ENCODE results near the gene SRP14. TPM values are rescaled to one million over a fixed set of nuclear protein-coding genes. Genes with fewer than 3 reads are reported as not detected.
"Not testable (repeated sequence)": the region's sequence is repeated elsewhere in the genome, so short reads cannot be mapped to it uniquely, and the experiment has no call there.

SRP14 gene
- total and polyA plus RNA-seq, 4 donors = 154 to 437 (median 264) TPM

DNA sequence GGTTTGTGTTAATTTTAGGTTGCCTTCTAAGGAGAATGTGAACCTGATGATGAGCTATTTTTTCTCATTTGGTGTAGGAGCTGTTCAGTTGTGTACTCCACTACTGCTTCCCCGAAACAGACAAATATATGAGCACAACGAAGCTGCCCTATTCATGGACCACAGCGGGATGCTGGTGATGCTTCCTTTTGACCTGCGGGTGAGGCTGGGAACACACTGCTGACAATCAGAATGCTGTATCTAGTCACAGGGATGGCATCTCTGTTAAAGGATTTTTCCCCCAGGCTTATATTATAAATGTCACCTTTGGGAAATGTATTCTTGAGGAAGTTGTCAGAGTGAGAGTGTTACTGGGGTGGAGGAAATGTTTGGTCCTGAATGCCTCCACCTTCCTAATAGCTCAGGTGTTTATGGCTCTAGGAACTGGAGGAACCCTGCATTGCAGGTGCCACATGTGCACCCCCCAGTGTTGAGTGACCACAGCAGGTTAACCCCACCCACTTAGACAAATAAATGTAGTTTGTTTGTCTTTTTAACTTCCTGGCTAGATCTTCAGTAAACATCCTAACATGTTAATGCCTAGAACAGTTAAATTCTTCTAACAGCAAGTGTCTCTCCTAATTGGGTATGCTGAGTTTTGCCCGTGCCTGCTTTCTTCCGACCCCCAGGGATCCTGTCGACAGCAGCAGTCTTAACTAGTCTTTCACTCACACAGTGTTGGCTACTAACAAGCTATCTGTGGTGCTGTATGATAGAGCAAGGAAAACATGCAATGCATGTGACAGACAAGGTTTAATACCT, 35.7 kb downstream of the SRP14 start:
- no peak overlapping the region for H3K27ac ChIP-seq (ENCODE audit: low read depth in 1 of 2, low read length in 2 of 2)
- H3K4me1 ChIP-seq (ENCODE audit: control insufficient read depth in 1 of 2, insufficient read depth in 2 of 2, low read length in 2 of 2) = no peaks in the 10 kb centered on the region
- no peaks in the 10 kb centered on the region for H3K9me3 ChIP-seq (ENCODE audit: control insufficient read depth, low read length)
- ATAC-seq (ENCODE audit: low FRiP score) (no peak), DNase-seq (no peak)
- peaks cover 0 to 10% of the 10 kb centered on the region in 2 donors for H3K36me3 ChIP-seq (ENCODE audit: control insufficient read depth in 1 of 2, insufficient read depth in 2 of 2, low read length in 1 of 2)
- WGBS, 2 donors = 72 to 77% methylated on average over 7 of the region's 7 CpGs
- H3K27me3 ChIP-seq (ENCODE audit: control insufficient read depth in 1 of 2, insufficient read depth in 2 of 2, low read length in 1 of 2) = no peaks in the 10 kb centered on the region
- no peak overlapping the region for H3K4me3 ChIP-seq (ENCODE audit: low read length in 2 of 2)
- intact Hi-C loops (cut with DNase I) = no loop called here

DNA sequence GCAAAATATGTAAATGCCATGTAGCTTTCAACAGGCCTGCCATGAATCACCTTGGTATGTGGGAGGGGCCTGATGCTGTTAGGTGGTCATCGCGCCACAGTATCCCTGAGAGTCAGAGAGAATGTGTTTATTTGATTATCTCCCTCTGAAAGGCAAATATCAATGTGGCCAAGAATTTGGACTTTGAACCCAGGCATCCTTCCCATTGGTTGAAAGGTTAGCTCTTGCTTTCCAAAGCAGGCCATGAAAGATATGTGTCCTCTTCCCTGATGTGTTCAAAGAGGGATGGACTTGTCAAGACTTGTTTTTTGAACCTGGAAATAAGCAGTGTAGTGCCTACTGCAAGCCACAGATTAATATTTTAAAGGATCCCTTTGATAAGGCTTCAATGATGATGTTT, 36.7 kb downstream of the SRP14 start:
- intact Hi-C loops (cut with DNase I) = no loop called here
- no peaks in the 10 kb centered on the region for H3K9me3 ChIP-seq (ENCODE audit: control insufficient read depth, low read length)
- peaks cover 2 to 6% of the 10 kb centered on the region in 2 donors for H3K36me3 ChIP-seq (ENCODE audit: control insufficient read depth in 1 of 2, insufficient read depth in 2 of 2, low read length in 1 of 2)
- ATAC-seq (ENCODE audit: low FRiP score) = no peak
- no peak overlapping the region for H3K4me3 ChIP-seq (ENCODE audit: low read length in 2 of 2)
- no peaks in the 10 kb centered on the region for H3K27me3 ChIP-seq (ENCODE audit: control insufficient read depth in 1 of 2, insufficient read depth in 2 of 2, low read length in 1 of 2)
- no peak for DNase-seq
- no peak overlapping the region for H3K27ac ChIP-seq (ENCODE audit: low read depth in 1 of 2, low read length in 2 of 2)
- 91 to 96% methylated on average over 2 of the region's 2 CpGs for WGBS, 2 donors
- H3K4me1 ChIP-seq (ENCODE audit: control insufficient read depth in 1 of 2, insufficient read depth in 2 of 2, low read length in 2 of 2) = no peaks in the 10 kb centered on the region

DNA sequence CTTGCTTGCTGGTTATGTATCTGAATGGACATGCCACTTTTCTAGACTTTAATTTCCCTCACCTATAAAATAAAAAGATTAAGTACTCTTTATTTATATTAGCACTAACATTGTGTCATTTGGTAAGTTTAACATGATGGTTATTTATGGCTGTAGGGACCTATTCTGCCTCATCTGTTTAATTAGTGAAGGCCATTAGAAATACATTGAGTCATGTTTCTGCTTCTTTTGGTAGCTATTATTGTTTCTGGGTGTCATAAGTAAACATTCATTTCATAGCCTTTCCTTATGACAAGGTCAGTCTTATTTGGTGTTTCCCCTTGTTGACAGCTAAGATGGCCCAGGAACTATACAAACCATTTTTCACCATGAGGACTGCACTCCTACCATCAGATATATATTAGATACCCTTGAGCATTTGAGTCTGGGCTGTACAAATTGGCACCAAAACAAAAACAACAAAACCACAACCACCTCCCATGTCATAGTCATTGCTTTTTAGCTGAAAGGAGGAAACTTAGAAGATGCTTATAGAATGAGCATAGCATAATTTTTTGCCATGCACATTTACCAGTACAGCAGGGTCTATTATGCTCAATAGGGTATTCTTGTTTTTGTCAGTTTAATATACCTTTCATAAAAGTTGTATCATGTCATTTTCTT, 39.3 kb downstream of the SRP14 start:
- peaks cover 2 to 4% of the 10 kb centered on the region in 2 donors for H3K36me3 ChIP-seq (ENCODE audit: control insufficient read depth in 1 of 2, insufficient read depth in 2 of 2, low read length in 1 of 2)
- no peaks in the 10 kb centered on the region for H3K9me3 ChIP-seq (ENCODE audit: control insufficient read depth, low read length)
- H3K27me3 ChIP-seq (ENCODE audit: control insufficient read depth in 1 of 2, insufficient read depth in 2 of 2, low read length in 1 of 2) = no peaks in the 10 kb centered on the region
- intact Hi-C loops (cut with DNase I) = no loop called here
- H3K4me3 ChIP-seq (ENCODE audit: low read length in 2 of 2) = no peak overlapping the region
- H3K27ac ChIP-seq (ENCODE audit: low read depth in 1 of 2, low read length in 2 of 2) = no peak overlapping the region
- H3K4me1 ChIP-seq (ENCODE audit: control insufficient read depth in 1 of 2, insufficient read depth in 2 of 2, low read length in 2 of 2) = no peaks in the 10 kb centered on the region
- ATAC-seq (ENCODE audit: low FRiP score) (no peak), DNase-seq (no peak)

DNA sequence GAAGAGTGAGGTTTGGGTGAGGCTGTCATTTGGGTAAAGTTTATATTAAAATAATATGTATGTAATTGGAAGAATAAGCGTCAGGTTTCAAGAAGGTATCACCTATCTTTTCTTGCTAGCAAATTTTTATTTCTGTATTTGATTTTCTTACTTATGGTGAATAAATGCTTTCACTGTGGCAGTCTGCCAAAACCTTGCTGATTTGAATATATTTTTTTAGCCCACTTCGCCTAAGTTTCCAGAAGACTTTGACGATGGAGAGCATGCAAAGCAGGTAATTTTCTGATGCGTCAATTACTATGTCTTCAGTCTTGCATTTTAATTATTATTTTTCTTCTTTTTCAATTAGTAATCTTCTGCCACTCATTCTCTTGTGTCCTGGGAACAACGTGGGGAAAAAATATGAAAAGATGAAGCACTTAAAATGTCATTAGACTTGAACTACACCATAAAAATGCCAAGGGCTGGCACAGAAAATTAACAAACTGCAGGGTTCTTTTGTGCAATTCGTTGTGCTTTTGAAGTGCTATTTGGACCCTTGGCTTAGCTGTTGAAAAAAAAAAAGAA, 40.4 kb downstream of the SRP14 start:
- 43 to 50% methylated on average over 6 of the region's 6 CpGs for WGBS, 2 donors
- Histone ChIP-seq H3K4me3 (ENCODE audit: low read length in 2 of 2) (no peak overlapping the region), H3K4me1 (ENCODE audit: control insufficient read depth in 1 of 2, insufficient read depth in 2 of 2, low read length in 2 of 2) (no peaks in the 10 kb centered on the region), H3K9me3 (ENCODE audit: control insufficient read depth, low read length) (no peaks in the 10 kb centered on the region), H3K36me3 (ENCODE audit: control insufficient read depth in 1 of 2, insufficient read depth in 2 of 2, low read length in 1 of 2) (peaks cover 1 to 2% of the 10 kb centered on the region in 2 donors), H3K27me3 (ENCODE audit: control insufficient read depth in 1 of 2, insufficient read depth in 2 of 2, low read length in 1 of 2) (no peaks in the 10 kb centered on the region), H3K27ac (ENCODE audit: low read depth in 1 of 2, low read length in 2 of 2) (no peak overlapping the region)
- ATAC-seq (ENCODE audit: low FRiP score) = no peak
- DNase-seq = no peak
- intact Hi-C loops (cut with DNase I) = no loop called here

DNA sequence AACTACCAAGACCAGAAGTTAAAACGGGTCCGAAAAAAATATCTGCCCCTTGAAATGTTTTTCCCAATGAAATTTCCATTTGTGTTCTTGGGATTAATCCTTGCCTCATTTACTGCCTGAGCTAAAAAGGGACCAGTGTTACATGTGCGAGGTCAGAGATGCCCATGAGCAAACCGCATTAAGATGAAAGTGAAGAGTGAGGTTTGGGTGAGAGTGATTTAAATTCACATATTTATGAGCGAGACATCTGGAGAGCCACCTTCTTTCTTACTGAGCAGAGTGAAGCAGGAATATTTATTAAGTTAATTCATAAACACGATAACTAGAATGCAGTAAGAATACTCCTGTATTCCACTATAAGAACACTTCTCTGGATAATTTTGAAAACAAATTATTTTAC, 41.3 kb downstream of the SRP14 start:
- no peaks in the 10 kb centered on the region for H3K27me3 ChIP-seq (ENCODE audit: control insufficient read depth in 1 of 2, insufficient read depth in 2 of 2, low read length in 1 of 2)
- H3K9me3 ChIP-seq (ENCODE audit: control insufficient read depth, low read length) = no peaks in the 10 kb centered on the region
- no peak for DNase-seq
- H3K36me3 ChIP-seq (ENCODE audit: control insufficient read depth in 1 of 2, insufficient read depth in 2 of 2, low read length in 1 of 2) = peaks cover 2 to 4% of the 10 kb centered on the region in 2 donors
- intact Hi-C loops (cut with DNase I) = no loop called here
- H3K4me1 ChIP-seq (ENCODE audit: control insufficient read depth in 1 of 2, insufficient read depth in 2 of 2, low read length in 2 of 2) = no peaks in the 10 kb centered on the region
- no peak for ATAC-seq (ENCODE audit: low FRiP score)
- no peak overlapping the region for H3K27ac ChIP-seq (ENCODE audit: low read depth in 1 of 2, low read length in 2 of 2)
- H3K4me3 ChIP-seq (ENCODE audit: low read length in 2 of 2) = no peak overlapping the region
- 93% methylated on average over 6 of the region's 6 CpGs for WGBS, 2 donors

DNA sequence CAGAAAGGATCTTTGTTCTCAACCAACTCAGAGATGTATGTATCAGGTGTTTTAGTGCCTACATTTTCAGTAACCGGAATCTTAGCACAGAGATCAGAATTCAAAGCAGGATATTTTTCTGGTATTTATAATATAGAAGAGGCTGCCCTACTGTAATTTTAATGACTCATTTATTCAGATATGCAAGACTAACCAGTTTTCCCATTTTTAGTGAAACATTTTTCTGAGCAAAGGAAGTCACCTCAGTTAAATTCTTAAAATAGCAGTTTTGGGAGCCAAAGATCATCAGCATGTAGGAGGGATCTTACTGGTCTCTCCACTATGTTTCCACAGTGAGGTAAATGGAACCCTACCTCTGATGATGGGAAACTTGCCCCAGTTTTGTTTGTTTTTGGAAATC, 42.0 kb downstream of the SRP14 start:
- H3K9me3 ChIP-seq (ENCODE audit: control insufficient read depth, low read length) = no peaks in the 10 kb centered on the region
- DNase-seq (no peak), ATAC-seq (ENCODE audit: low FRiP score) (no peak)
- no peaks in the 10 kb centered on the region for H3K4me1 ChIP-seq (ENCODE audit: control insufficient read depth in 1 of 2, insufficient read depth in 2 of 2, low read length in 2 of 2)
- no peak overlapping the region for H3K27ac ChIP-seq (ENCODE audit: low read depth in 1 of 2, low read length in 2 of 2)
- H3K4me3 ChIP-seq (ENCODE audit: low read length in 2 of 2) = no peak overlapping the region
- H3K36me3 ChIP-seq (ENCODE audit: control insufficient read depth in 1 of 2, insufficient read depth in 2 of 2, low read length in 1 of 2) = peaks cover 5% of the 10 kb centered on the region in 2 donors
- WGBS, 2 donors = 91 to 94% methylated on average over 1 of the region's 1 CpG
- no peaks in the 10 kb centered on the region for H3K27me3 ChIP-seq (ENCODE audit: control insufficient read depth in 1 of 2, insufficient read depth in 2 of 2, low read length in 1 of 2)
- intact Hi-C loops (cut with DNase I) = no loop called here

DNA sequence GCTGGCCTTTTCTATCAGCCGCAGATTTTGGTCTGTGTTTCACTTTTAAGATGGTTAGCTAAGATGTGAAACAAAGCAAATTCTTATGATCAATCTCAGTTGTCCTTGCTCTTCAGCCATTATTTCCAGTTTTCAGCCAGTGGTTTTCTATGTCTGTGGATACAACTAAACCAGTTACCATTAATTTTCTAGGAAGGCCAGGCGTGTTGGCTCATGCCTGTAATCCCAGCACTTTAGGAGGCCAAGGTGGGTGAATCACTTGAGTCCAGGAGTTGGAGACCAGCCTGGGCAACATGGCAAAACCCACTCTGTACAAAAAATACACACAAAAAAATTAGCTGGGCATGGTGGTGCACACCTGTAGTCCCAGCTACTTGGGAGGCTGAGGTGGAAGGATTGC, 42.8 kb downstream of the SRP14 start:
- H3K36me3 ChIP-seq (ENCODE audit: control insufficient read depth in 1 of 2, insufficient read depth in 2 of 2, low read length in 1 of 2); H3K27ac ChIP-seq (ENCODE audit: low read depth in 1 of 2, low read length in 2 of 2); H3K9me3 ChIP-seq (ENCODE audit: control insufficient read depth, low read length); ATAC-seq (ENCODE audit: low FRiP score); intact Hi-C loops (cut with DNase I); H3K27me3 ChIP-seq (ENCODE audit: control insufficient read depth in 1 of 2, insufficient read depth in 2 of 2, low read length in 1 of 2); DNase-seq; H3K4me1 ChIP-seq (ENCODE audit: control insufficient read depth in 1 of 2, insufficient read depth in 2 of 2, low read length in 2 of 2); H3K4me3 ChIP-seq (ENCODE audit: low read length in 2 of 2): not testable (repeated sequence)
- 97 to 100% methylated on average over 2 of the region's 2 CpGs for WGBS, 2 donors

DNA sequence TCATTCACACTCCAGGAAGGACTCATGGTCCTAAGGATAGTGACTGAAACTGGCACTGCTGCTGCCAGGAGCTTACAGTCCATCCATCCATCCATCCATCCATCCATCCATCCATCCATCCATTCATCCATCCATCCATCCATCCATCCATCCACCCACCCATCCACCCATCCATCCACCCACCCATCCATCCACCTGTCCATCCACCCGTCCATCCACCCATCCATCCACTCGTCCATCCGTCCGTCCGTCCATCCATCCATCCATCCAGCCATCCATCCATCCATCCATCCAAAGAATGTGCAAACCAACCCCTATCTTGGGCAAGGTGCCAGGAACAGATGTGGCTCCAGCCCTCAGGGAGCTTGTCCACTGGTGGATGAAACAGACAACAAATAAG, 46.0 kb downstream of the SRP14 start:
- ATAC-seq (ENCODE audit: low FRiP score); H3K4me3 ChIP-seq (ENCODE audit: low read length in 2 of 2); H3K27me3 ChIP-seq (ENCODE audit: control insufficient read depth in 1 of 2, insufficient read depth in 2 of 2, low read length in 1 of 2); H3K4me1 ChIP-seq (ENCODE audit: control insufficient read depth in 1 of 2, insufficient read depth in 2 of 2, low read length in 2 of 2); intact Hi-C loops (cut with DNase I); H3K36me3 ChIP-seq (ENCODE audit: control insufficient read depth in 1 of 2, insufficient read depth in 2 of 2, low read length in 1 of 2); H3K9me3 ChIP-seq (ENCODE audit: control insufficient read depth, low read length); DNase-seq; H3K27ac ChIP-seq (ENCODE audit: low read depth in 1 of 2, low read length in 2 of 2): not testable (repeated sequence)
- 94 to 95% methylated on average over 5 of the region's 5 CpGs for WGBS, 2 donors

DNA sequence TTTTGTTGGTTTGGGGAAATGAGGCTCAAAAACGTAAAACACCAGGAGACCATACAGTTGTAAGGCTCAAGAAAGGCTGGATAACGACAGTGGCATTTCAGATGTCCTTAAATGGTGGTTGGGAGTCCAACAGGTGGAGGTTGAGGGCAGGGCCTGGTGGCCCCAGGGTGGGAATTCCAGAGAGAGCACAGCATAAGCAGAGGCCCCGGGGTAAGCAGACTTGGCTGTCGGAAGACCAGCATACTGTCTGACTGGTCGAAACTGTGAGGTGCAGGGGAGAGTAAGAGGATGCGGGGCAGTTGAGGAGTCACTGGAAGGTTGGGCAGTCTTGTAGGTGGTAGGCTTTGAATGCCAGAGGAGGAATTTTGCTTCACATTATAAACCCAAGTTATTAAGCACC, 48.3 kb downstream of the SRP14 start:
- Histone ChIP-seq H3K4me3 (ENCODE audit: low read length in 2 of 2) (no peak overlapping the region), H3K27ac (ENCODE audit: low read depth in 1 of 2, low read length in 2 of 2) (no peak overlapping the region), H3K9me3 (ENCODE audit: control insufficient read depth, low read length) (no peaks in the 10 kb centered on the region), H3K36me3 (ENCODE audit: control insufficient read depth in 1 of 2, insufficient read depth in 2 of 2, low read length in 1 of 2) (peaks cover 5 to 11% of the 10 kb centered on the region in 2 donors), H3K27me3 (ENCODE audit: control insufficient read depth in 1 of 2, insufficient read depth in 2 of 2, low read length in 1 of 2) (no peaks in the 10 kb centered on the region), H3K4me1 (ENCODE audit: control insufficient read depth in 1 of 2, insufficient read depth in 2 of 2, low read length in 2 of 2) (no peaks in the 10 kb centered on the region)
- 79 to 91% methylated on average over 6 of the region's 6 CpGs for WGBS, 2 donors
- intact Hi-C loops (cut with DNase I) = no loop called here
- no peak for ATAC-seq (ENCODE audit: low FRiP score)
- no peak for DNase-seq

Measured in aorta (tissue), 5 donors.